ENCODE data around the gene SPNS3. TPM values are rescaled to one million over a fixed set of nuclear protein-coding genes. Genes with fewer than 3 reads are reported as not detected.

The SPNS3 gene
- total RNA-seq, 2 experiments from 2014 or later, result 51.2 to 54.6 TPM

DNA sequence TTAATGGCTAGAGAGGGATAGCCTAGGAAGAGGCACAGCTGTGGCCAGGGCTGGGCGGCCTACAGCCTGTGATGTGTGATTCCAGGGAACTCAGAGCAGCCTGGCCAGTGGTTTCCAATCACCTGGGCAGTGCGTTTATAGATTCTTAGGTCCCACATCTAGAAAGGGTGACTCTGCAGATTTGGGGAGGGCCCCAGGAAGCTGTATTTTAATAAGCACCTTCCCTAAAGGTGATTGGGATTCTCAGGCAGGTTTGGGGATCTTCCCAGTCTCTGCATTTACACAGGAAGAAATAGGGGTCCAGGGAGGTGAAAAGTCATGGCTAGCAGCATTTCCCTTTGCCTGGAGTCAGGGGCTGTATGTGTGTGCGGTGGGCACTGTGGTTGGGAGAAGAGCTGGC, 74.5 kb downstream of the SPNS3 start:
- no peaks in the 10 kb centered on the region for H3K9me2 ChIP-seq (ENCODE audit: insufficient read depth, low read length)
- intact Hi-C loops (cut with micrococcal nuclease; ENCODE audit: unreplicated experiment), result no loop called here
- CTCF ChIA-PET (ENCODE audit: unreplicated experiment), result no interaction called here

GRCh38 chr17:4509401-4509800, 75.7 kb downstream of the SPNS3 start:
- peak; percentile 39 for DNase-seq (ENCODE audit: low spot score)
- ChIA-PET CTCF (ENCODE audit: unreplicated experiment) (interaction anchor here (1.1 kb wide), 1 partner anchor 14 kb away, joined by 3 read pairs; no protein-coding TSS in a partner anchor), POLR2A (no interaction called here)
- Histone ChIP-seq H3K79me2 (ENCODE audit: insufficient read depth, low read depth, low read length) (no peaks in the 10 kb centered on the region), H3K27ac (ENCODE audit: low read depth, low read length, poor library complexity, severe bottlenecking) (no peak overlapping the region), H4K20me1 (ENCODE audit: insufficient read depth, low read length) (no peaks in the 10 kb centered on the region), H3K4me3 (ENCODE audit: low read depth, low read length, poor library complexity, severe bottlenecking) (no peak overlapping the region), H3K4me2 (ENCODE audit: low read length) (no peak overlapping the region), H3K9me2 (ENCODE audit: insufficient read depth, low read length) (no peaks in the 10 kb centered on the region), H3K36me3 (ENCODE audit: insufficient read depth, low read length) (no peaks in the 10 kb centered on the region), H2AFZ (ENCODE audit: low read length) (no peak overlapping the region), H3K9me3 (ENCODE audit: low read length) (no peaks in the 10 kb centered on the region), H3K4me1 (ENCODE audit: insufficient read depth, low read length, poor library complexity, severe bottlenecking) (peaks cover 18% of the 10 kb centered on the region)
- BruUV-seq (replicated peaks), result no TSS peak
- TF ChIP-seq, protein P1, sequence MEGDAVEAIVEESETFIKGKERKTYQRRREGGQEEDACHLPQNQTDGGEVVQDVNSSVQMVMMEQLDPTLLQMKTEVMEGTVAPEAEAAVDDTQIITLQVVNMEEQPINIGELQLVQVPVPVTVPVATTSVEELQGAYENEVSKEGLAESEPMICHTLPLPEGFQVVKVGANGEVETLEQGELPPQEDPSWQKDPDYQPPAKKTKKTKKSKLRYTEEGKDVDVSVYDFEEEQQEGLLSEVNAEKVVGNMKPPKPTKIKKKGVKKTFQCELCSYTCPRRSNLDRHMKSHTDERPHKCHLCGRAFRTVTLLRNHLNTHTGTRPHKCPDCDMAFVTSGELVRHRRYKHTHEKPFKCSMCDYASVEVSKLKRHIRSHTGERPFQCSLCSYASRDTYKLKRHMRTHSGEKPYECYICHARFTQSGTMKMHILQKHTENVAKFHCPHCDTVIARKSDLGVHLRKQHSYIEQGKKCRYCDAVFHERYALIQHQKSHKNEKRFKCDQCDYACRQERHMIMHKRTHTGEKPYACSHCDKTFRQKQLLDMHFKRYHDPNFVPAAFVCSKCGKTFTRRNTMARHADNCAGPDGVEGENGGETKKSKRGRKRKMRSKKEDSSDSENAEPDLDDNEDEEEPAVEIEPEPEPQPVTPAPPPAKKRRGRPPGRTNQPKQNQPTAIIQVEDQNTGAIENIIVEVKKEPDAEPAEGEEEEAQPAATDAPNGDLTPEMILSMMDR (conservative IDR thresholded peaks at IDR 0.05; ENCODE audit: low read length), result no peak
- TF ChIP-seq EZH2phosphoT487 (IDR thresholded peaks at IDR 0.05; ENCODE audit: borderline replicate concordance, low read depth, low read length), result no peak
- intact Hi-C loops (cut with micrococcal nuclease; ENCODE audit: unreplicated experiment), result no loop called here

More for the DNA sequence above, 74.5 kb downstream of the SPNS3 start:
- POLR2A ChIA-PET, result no interaction called here
- H3K4me2 ChIP-seq (ENCODE audit: low read length), result no peak overlapping the region
- no peak overlapping the region for H2AFZ ChIP-seq (ENCODE audit: low read length)
- H3K36me3 ChIP-seq (ENCODE audit: insufficient read depth, low read length), result no peaks in the 10 kb centered on the region
- H3K9me3 ChIP-seq (ENCODE audit: low read length), result no peaks in the 10 kb centered on the region
- peaks cover 28% of the 10 kb centered on the region for H3K4me1 ChIP-seq (ENCODE audit: insufficient read depth, low read length, poor library complexity, severe bottlenecking)
- H3K27ac ChIP-seq (ENCODE audit: low read depth, low read length, poor library complexity, severe bottlenecking), result no peak overlapping the region
- no peak for TF ChIP-seq EZH2phosphoT487 (IDR thresholded peaks at IDR 0.05; ENCODE audit: borderline replicate concordance, low read depth, low read length)
- TF ChIP-seq, protein P1 (conservative IDR thresholded peaks at IDR 0.05; ENCODE audit: low read length), result no peak
- no peaks in the 10 kb centered on the region for H4K20me1 ChIP-seq (ENCODE audit: insufficient read depth, low read length)
- no peak overlapping the region for H3K4me3 ChIP-seq (ENCODE audit: low read depth, low read length, poor library complexity, severe bottlenecking)
- H3K79me2 ChIP-seq (ENCODE audit: insufficient read depth, low read depth, low read length), result no peaks in the 10 kb centered on the region
- no peak for DNase-seq (ENCODE audit: low spot score)
- no TSS peak for BruUV-seq (replicated peaks)

DNA sequence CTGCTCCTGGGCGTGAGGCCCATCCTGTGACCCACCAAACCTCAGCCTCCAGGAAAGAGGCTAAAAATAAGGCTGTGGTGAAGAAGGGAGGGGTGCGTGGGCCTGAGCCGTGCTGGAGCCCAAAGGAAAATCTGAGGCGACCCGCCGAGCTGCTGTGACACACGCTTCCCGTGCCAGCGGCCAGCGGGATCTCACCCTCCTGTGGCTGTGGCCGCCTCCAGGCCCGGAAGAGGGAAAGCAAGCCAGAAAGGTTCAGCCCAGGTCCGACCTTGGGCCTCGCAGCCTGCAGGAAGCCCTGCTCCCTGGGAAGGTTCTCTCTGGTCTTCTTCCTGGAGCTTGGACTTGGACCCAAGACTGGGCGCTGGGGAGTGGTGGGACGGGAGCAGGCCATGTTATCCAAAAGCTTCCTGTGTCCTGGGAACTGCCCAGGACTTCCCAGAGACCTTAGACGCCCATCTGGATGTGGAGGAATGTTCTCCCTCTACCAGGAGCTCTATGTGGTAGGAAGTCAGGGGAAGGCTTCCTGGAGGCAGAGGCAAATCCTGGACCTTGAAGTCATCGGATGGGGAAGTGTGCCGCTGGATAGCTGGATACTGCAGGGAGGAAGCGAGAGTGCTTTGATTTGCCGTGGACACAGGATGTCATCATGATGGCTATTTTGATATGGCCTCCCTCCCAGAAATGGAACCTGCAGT, 76.3 kb downstream of the SPNS3 start:
- ChIA-PET CTCF (ENCODE audit: unreplicated experiment) (interaction anchor here (0.5 to 1.1 kb wide), 2 partner anchors 13 to 25 kb away, joined by 3 to 7 read pairs; no protein-coding TSS in a partner anchor), POLR2A (no interaction called here)
- intact Hi-C loops (cut with micrococcal nuclease; ENCODE audit: unreplicated experiment), result no loop called here

More for the DNA sequence above, 76.3 kb downstream of the SPNS3 start:
- BruUV-seq (replicated peaks), result no TSS peak
- no peaks in the 10 kb centered on the region for H3K9me2 ChIP-seq (ENCODE audit: insufficient read depth, low read length)
- TF ChIP-seq, protein P1 (conservative IDR thresholded peaks at IDR 0.05; ENCODE audit: low read length), result no peak
- TF ChIP-seq EZH2phosphoT487 (IDR thresholded peaks at IDR 0.05; ENCODE audit: borderline replicate concordance, low read depth, low read length), result no peak
- no peak overlapping the region for H3K4me3 ChIP-seq (ENCODE audit: low read depth, low read length, poor library complexity, severe bottlenecking)
- H3K27ac ChIP-seq (ENCODE audit: low read depth, low read length, poor library complexity, severe bottlenecking), result no peak overlapping the region
- H2AFZ ChIP-seq (ENCODE audit: low read length), result no peak overlapping the region
- H3K79me2 ChIP-seq (ENCODE audit: insufficient read depth, low read depth, low read length), result no peaks in the 10 kb centered on the region
- no peak for DNase-seq (ENCODE audit: low spot score)
- H3K9me3 ChIP-seq (ENCODE audit: low read length), result no peaks in the 10 kb centered on the region
- H4K20me1 ChIP-seq (ENCODE audit: insufficient read depth, low read length), result no peaks in the 10 kb centered on the region
- no peaks in the 10 kb centered on the region for H3K36me3 ChIP-seq (ENCODE audit: insufficient read depth, low read length)
- H3K4me1 ChIP-seq (ENCODE audit: insufficient read depth, low read length, poor library complexity, severe bottlenecking), result peaks cover 13% of the 10 kb centered on the region
- H3K4me2 ChIP-seq (ENCODE audit: low read length), result no peak overlapping the region

Data from OCI-LY7 (cell line).